Ovary (tissue), 9 donors: ENCODE results near the gene AKAP9. TPM values are rescaled to one million over a fixed set of nuclear protein-coding genes. Genes with fewer than 3 reads are reported as not detected.

Experiments used
- DNase-seq, 5 donors: peaks; one replicate each; pipeline ENCODE4 v3.0.0-alpha.2; 2019 to 2020
- H3K27ac ChIP-seq, 2 donors: fragments of 200-600 bp; one replicate each; pipeline versions ENCODE4 v1.5.1 to v1.8.0; 2019 to 2022
- H3K27me3 ChIP-seq: fragments of 200-600 bp; one replicate; pipeline ENCODE4 v1.8.0; 2022
- H3K36me3 ChIP-seq: fragments of 200-600 bp; sonication (generic); one replicate; pipeline ENCODE4 v1.5.1; 2019
- H3K4me1 ChIP-seq: one replicate; pipeline ENCODE4 v1.8.1; 2013; ENCODE audit warnings: mild to moderate bottlenecking, moderate library complexity; ENCODE audit not compliant: insufficient read depth
- H3K4me3 ChIP-seq: fragments of 200-600 bp; sonication (generic); one replicate; pipeline ENCODE4 v1.5.1; 2017
- H3K9me3 ChIP-seq, 2 donors: fragments of 200-600 bp in 1 of 2; sonication (generic) in 1 of 2; one replicate each; pipeline versions ENCODE4 v1.5.1 to v1.8.1; 2013 to 2019; ENCODE audit warnings: mild to moderate bottlenecking in 1 of 2, moderate library complexity in 1 of 2
- EP300 ChIP-seq: sonication (generic); formaldehyde crosslinking; IDR thresholded peaks from one replicate; pipeline ENCODE4 v1.6.1; 2017; ENCODE audit warnings: antibody characterized with exemption
- POLR2A ChIP-seq: fragments of 450-650 bp; IDR thresholded peaks from one replicate; pipeline ENCODE4 v1.6.1; 2017; ENCODE audit warnings: antibody characterized with exemption, mild to moderate bottlenecking, moderate library complexity
- WGBS, 3 donors: extraction: QIAGEN DNeasy Blood & Tissue Kit in 1 of 3; methylation state at CpG; one replicate each; pipeline versions ENCODE4 v1.1.5 to v1.1.7; 2013 to 2017; 5-methylcytosine and 5-hydroxymethylcytosine counted together
- intact Hi-C, 4 donors: fragments of 100-400 bp; cut with DNase I; formaldehyde crosslinking; loops; one replicate each; pipeline versions ENCODE4 v1.11.0 to v1.15.1; 2022 to 2023
- polyA plus RNA-seq, 2 donors: library from polyadenylated mRNA; stranded (reverse); fragments of 200-250 nt in 1 of 2; fragments of 350-450 nt in 1 of 2; fragmentation: Illumina TruSeq in 1 of 2; extraction: RNeasy Lipid Tissue Mini Kit (QIAGEN cat#74804) in 1 of 2; gene quantifications; one replicate each; pipeline ENCODE4 v1.2.3, GENCODE V29; 2013 to 2014
- total RNA-seq, 7 donors: library from RNA; depleted of rRNA in 2 of 7; stranded (reverse); fragments of >200 nt in 2 of 7; fragmentation: NEBNext Ultra II Directional in 3 of 7; extraction: Animal tissue kit (Norgen Biotek cat#: 25700) in 3 of 7; gene quantifications; one replicate each; pipeline versions ENCODE4 v1.1.0 to v1.2.4, GENCODE V29; 2016 to 2023
- TF ChIP-seq, protein P1 (sequence below), 3 donors: fragments of 450-650 bp in 2 of 3; fragments of 200-600 bp in 1 of 3; IDR thresholded peaks; one replicate each; pipeline versions ENCODE4 v1.5.1 to v1.8.0; 2016 to 2022; ENCODE audit warnings: antibody characterized with exemption in 3 of 3, mild to moderate bottlenecking in 1 of 3
- donor health status: DM: no; HTN: no; CAD: no; lungs with moderate emphysema.
- donor health status: DM: no; HTN: no; CAD: no.
- donor health status: Bipolar disorder and iron deficiency.
- donor health status: DM: yes; HTN: yes; CAD: no.
- donor health status: DM: no; HTN: no; CAD: no.
- donor health status: DM: yes; HTN: yes; CAD: no.

The AKAP9 gene
- total and polyA plus RNA-seq, 9 donors: 22.1 to 92.8 (median 57.7) TPM

DNA sequence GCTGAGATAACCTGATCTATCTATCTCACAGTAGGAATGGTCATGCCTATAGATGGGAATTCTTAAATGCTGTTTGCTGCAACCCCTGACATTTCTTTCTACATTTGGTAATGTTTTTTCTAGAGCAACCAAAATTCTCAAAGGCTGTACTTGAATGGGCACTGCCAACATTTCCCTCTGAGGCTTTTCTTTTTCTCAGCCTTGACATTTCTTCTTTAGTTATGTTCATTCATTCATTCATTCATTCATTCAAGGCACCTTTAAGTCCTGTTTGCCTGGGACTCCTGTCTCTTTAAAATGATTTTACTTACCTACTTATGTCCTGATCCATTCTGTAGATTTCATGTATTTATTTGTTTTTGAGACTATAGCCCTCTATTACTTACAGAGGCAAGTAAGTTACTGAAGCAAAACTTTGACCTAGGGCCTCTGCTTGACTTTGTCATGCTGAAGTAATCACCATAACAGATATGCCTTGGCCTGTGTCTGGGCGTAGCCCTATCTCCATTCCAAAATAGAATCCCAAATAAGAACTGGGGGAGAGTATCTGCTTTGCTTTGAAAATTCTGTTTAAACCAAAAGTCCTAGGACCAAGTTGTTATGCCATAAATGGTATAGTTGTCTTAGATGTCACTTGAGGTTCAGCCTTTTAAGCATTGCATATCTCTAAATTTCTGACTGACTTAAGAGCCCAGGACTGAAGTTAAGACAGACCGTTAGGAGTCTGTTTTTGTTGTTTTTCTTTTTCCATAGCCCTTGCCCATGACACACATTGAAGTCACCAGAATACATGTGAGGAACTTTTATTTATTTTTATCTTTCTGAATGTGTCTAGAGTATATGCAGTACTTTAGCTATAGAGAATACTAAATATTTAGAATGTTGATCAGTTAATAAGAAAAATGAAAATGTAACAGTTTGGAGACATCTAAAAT is 59.2 kb downstream of the AKAP9 start:
- intact Hi-C loops: no loop called here
- 85 to 91% (median 89%) methylated on average over 2 of the region's 2 CpGs for WGBS, 3 donors
- Histone ChIP-seq H3K36me3 (no peaks in the 10 kb centered on the region), H3K27me3 (no peaks in the 10 kb centered on the region), H3K27ac (no peak overlapping the region), H3K4me3 (no peak overlapping the region), H3K4me1 (no peaks in the 10 kb centered on the region), H3K9me3 (no peaks in the 10 kb centered on the region)
- DNase-seq: no peak
- TF ChIP-seq POLR2A: no peak
- no peak for TF ChIP-seq EP300
- TF ChIP-seq, protein P1, sequence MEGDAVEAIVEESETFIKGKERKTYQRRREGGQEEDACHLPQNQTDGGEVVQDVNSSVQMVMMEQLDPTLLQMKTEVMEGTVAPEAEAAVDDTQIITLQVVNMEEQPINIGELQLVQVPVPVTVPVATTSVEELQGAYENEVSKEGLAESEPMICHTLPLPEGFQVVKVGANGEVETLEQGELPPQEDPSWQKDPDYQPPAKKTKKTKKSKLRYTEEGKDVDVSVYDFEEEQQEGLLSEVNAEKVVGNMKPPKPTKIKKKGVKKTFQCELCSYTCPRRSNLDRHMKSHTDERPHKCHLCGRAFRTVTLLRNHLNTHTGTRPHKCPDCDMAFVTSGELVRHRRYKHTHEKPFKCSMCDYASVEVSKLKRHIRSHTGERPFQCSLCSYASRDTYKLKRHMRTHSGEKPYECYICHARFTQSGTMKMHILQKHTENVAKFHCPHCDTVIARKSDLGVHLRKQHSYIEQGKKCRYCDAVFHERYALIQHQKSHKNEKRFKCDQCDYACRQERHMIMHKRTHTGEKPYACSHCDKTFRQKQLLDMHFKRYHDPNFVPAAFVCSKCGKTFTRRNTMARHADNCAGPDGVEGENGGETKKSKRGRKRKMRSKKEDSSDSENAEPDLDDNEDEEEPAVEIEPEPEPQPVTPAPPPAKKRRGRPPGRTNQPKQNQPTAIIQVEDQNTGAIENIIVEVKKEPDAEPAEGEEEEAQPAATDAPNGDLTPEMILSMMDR (IDR thresholded peaks at IDR 0.05): no peak

DNA sequence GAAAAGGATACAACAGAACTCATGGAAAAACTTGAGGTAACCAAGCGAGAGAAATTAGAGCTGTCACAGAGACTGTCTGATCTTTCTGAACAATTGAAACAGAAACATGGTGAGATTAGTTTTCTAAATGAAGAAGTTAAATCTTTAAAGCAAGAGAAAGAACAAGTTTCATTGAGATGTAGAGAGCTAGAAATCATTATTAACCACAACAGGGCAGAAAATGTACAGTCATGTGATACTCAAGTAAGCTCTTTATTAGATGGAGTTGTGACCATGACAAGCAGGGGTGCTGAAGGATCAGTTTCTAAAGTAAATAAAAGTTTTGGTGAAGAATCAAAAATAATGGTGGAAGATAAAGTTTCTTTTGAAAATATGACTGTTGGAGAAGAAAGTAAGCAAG is 62.1 kb downstream of the AKAP9 start:
- intact Hi-C loops: no loop called here
- no peak for TF ChIP-seq EP300
- TF ChIP-seq, protein P1 (IDR thresholded peaks at IDR 0.05): no peak
- no peak for TF ChIP-seq POLR2A
- H3K9me3 ChIP-seq: no peaks in the 10 kb centered on the region
- H3K36me3 ChIP-seq: no peaks in the 10 kb centered on the region
- H3K27me3 ChIP-seq: no peaks in the 10 kb centered on the region
- H3K27ac ChIP-seq: no peak overlapping the region
- no peak for DNase-seq
- 96 to 98% (median 97%) methylated on average over 1 of the region's 1 CpG for WGBS, 3 donors
- H3K4me1 ChIP-seq: no peaks in the 10 kb centered on the region
- H3K4me3 ChIP-seq: no peak overlapping the region

DNA sequence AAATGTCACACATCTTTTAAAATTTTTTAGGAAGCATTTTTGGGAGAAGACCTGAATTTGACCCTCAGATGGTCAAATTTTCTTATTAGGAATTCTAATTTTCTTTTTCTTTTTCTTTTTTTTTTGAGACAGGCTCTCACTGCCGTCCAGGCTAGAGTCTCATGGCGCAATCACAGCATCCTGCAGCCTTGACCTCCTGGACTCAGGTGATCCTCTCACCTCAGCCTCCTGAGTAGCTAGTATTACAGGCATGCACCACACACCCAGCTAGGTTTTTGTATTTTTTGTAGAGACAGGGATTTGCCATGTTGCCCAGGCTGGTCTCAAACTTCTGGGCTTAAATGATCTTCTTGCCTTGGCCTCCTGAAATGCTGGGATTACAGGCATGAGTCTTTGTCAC is 65.4 kb downstream of the AKAP9 start:
- no peak overlapping the region for H3K4me3 ChIP-seq
- no peaks in the 10 kb centered on the region for H3K9me3 ChIP-seq
- WGBS, 3 donors: 89 to 94% (median 93%) methylated on average over 2 of the region's 2 CpGs
- no peak for TF ChIP-seq EP300
- TF ChIP-seq POLR2A: no peak
- TF ChIP-seq, protein P1 (IDR thresholded peaks at IDR 0.05): no peak
- H3K27me3 ChIP-seq: no peaks in the 10 kb centered on the region
- intact Hi-C loops: no loop called here
- H3K27ac ChIP-seq: no peak overlapping the region
- H3K36me3 ChIP-seq: no peaks in the 10 kb centered on the region
- H3K4me1 ChIP-seq: no peaks in the 10 kb centered on the region
- DNase-seq: no peak

DNA sequence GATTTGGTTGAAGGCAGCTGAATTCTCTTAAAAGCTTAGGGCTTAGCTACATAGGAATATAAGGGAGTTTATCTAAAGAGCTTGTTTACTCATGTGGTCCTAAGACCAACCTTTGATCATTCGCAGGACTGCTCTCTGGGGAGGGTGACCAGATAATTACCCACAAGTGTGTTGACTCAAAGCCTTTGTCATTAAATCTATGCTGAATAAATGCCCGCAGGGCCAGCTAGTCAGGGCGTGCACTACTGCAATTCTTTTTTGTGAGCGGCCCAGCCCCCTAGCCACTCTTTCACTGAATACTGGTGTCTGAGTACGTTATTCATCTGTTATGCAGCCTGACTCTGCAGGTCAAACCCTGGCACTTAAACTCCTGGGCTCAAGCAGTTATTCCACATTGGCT is 69.6 kb downstream of the AKAP9 start:
- H3K9me3 ChIP-seq: no peaks in the 10 kb centered on the region
- DNase-seq: no peak
- intact Hi-C loops: no loop called here
- H3K36me3 ChIP-seq: no peaks in the 10 kb centered on the region
- no peaks in the 10 kb centered on the region for H3K4me1 ChIP-seq
- no peak overlapping the region for H3K27ac ChIP-seq
- WGBS, 3 donors: 96 to 99% (median 99%) methylated on average over 5 of the region's 5 CpGs
- TF ChIP-seq POLR2A: no peak
- TF ChIP-seq, protein P1 (IDR thresholded peaks at IDR 0.05): no peak
- TF ChIP-seq EP300: no peak
- H3K4me3 ChIP-seq: no peak overlapping the region
- no peaks in the 10 kb centered on the region for H3K27me3 ChIP-seq
